GM04504 (cell line): Measurements from ENCODE around the gene ICA1.
"Not testable (repeated sequence)": the region's sequence is repeated elsewhere in the genome, so short reads cannot be mapped to it uniquely, and the experiment has no call there.

Experiments
- DNase-seq: peaks from one replicate; pipeline ENCODE4 v3.0.0-alpha.2; 2012; ENCODE audit warnings: low read depth

Gene ICA1

DNA sequence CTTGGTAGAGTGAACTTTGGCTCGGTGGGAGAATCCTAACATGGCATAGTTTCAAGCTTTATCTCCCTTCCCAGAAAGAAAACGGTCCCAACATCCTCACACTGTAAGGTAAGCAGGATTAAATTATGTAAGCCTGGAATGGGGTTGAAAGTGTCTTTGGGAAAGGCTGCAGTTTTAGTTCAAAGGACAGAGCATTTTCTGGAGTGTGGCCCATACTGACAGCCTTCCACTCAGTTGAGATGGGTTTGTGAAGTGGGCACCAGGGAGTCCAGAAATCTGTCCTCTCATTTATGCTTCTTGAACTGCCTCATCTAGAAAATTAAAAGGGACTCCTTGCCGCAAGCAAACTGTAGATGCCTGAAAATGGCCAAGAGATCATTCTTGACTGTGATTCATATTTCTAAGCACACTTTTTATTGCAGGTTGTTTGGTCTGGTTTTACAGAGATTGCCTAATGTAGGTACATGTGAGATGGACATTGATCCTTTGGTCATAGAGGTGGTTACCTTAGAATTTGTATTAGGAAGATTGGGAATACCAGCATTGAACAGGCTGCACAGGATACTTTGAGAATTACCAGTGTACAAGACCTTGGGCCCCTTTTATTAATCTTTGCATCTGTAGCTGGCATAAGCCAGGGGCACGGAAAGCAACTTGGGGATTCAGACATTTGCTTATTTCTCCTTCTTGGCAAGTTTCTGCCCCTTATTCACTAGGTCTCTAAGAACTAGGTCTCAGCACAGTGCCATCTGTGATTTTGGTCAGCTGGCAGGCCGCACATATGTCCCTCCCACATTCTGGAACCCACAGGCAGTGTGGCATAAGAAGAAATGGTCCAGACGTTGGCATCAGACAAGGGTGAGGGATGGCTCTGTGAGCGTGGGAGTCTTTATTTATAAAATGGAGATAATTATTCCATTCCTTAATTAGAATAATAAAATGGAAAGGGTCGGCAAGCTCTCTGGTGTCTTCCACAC is 167.5 kb downstream of the ICA1 start:
- no peak for DNase-seq

DNA sequence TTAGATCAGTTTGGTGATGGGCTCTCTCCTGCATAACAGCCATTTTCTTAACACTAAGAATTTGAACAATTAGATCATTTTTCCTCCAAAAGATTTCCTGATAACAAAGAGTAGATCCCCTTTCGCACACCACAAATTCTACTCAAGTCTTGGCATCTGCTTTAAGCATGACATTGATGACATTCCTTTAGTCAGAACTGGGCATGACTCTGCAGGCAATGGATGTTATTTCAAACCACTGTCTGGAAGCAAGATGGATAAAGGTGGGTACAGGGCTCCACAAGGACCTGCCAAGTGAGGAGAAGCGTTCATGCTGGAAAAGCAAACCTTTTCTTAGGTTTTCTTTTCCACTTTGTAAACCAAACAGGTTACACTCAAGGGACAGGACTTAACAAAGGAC is 169.8 kb downstream of the ICA1 start:
- DNase-seq: no peak

DNA sequence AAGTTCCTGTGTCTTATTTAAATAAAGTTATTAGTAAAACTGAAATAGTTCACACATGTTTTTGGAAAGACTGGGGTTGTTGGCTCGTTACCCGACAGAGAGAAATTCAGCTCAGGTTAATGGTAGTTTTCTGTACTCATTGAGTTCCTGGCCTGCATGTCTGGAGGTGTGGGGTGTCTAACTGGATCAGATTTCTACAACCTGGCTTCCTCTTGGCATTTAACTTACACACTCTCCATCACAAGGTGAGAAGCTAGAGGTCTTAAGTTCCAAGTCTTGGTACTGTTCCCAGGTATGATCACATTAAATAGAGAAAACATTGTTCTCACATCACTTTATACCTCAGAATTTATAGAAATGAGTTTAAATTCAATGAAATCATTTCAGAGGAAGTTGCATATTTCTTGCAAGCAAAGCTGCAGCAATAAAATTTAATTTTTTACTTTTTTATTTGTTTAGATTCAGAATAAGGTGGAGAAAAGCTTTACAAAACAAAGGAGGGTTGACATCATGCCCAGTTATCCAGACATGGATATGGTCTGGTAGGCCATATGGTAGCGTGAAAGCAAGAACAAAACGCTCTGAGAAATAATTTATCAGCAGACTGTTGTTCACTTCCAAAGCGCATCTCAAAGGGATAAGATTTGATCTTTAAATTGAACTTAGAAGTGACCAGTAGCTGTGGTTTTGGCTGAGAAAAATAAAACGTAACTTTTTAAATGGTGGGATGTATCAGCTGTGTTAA is 172.8 kb downstream of the ICA1 start:
- no peak for DNase-seq

DNA sequence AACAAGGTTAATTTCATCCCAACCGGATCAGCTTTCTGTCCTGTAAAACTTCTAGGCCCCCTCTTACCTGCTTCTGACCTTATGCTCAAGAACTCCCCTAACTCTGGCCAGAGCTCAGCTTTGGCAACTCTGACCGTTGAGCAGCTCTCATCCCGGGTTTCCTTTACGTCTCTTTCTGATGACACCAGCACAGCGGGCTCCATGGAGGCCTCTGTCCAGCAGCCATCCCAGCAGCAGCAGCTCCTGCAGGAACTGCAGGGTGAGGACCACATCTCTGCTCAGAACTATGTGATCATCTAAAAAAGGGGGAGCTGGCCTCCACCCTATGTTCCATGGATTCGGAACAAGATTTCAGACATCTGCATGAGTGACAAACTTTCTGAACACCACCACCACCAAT is 175.7 kb downstream of the ICA1 start:
- DNase-seq: no peak

DNA sequence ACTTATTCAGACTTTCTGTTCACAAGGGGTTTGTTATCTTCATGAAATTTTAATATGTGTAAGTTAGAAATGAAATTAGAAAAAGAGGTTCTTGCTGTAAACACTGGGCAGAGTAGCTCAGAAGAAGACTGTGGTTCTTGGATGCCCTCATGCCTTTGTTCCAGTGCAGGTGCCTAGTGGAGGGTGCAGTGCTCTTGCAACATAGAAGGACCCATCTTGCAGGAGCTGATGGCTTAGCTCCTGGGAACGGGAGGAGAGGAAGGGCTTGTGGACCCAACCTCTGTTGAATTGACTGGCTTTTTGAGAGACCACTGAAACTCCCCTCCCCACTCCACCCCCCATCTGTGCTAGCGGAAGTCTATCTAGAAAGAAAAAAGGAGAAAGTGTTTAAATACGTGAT is 176.5 kb downstream of the ICA1 start:
- no peak for DNase-seq

DNA sequence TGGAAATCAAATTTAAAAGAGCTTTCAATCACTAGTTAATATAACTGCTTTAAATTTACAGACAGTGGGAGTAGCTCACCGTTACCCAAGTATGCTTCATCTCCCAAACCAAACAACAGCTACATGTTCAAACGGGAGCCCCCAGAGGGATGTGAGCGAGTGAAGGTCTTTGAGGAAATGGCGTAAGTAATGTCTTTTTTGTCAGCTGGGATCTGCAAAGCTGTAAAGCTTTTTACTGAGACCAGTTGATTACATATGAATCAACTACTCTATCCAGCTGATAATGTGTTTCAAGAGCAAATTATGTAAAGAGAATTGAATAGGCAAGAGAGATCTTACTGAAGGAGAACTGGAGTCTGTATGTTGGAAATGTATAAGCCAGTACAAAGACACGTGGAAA is 177.1 kb downstream of the ICA1 start:
- no peak for DNase-seq

DNA sequence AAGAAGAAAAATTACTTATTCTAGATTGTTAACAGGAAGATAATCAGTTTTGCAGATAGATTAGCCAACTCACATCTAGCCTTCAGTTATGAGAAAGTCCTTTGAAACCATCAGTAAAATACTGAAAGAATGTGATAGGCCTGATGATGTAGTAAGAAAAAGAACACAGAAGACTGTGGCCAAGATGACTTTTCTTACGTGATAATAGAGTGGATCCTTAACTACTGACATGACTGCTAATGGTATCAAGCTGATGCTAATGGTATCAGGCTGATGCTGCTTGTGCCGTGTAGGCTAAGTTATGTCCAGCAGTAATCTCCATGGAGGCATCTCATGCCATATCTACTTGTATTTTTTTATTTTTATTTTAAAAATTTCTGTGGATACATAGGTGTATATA is 179.2 kb downstream of the ICA1 start:
- no peak for DNase-seq

DNA sequence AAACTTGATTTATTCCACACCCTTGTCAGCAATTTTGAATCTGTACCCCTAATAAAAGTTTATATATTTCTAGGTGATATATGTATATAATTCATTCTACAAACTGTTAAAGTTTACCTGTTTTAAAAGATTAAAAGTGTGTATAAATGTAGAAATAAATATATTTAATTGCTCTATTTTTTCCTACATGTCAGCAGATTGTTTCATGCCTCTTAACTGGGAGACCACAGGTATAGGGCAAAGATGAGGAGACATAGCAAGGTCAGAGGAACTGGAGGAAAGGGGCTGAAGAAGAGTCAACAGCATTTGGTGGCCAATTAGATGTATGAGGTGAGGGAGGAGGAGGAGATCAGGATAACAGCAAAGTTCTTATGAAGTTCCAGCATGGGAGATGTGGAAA is 183.5 kb downstream of the ICA1 start:
- no peak for DNase-seq

DNA sequence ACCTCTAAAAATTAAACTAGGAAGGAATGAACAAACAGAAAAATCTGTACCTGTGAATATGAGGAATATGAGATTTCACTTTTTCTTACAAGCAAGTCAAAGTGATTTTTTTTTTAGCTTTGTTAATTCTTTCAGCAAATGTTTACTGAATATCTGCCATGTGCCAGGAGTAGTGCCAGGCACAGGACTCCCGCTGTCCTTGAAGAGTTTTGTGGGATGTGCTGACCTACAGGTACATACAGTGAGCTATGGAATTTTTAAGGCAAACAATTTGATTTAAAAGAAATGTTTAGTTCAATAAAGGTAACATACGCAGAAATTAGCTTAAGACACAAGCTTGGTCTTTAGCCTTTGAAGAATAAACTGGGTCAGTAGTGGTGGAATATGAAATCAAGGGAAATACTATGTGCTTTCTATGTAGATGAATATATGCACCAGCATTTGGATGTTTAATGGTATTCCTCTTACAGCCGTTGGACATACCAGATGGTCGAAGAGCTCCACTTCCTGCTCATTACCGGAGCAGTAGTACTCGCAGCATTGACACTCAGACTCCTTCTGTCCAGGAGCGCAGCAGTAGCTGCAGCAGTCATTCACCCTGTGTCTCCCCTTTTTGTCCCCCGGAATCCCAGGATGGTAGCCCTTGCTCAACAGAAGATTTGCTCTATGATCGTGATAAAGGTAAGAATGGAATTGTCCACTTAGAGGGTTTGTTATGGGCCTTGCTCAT is 191.4 kb downstream of the ICA1 start:
- DNase-seq: no peak

DNA sequence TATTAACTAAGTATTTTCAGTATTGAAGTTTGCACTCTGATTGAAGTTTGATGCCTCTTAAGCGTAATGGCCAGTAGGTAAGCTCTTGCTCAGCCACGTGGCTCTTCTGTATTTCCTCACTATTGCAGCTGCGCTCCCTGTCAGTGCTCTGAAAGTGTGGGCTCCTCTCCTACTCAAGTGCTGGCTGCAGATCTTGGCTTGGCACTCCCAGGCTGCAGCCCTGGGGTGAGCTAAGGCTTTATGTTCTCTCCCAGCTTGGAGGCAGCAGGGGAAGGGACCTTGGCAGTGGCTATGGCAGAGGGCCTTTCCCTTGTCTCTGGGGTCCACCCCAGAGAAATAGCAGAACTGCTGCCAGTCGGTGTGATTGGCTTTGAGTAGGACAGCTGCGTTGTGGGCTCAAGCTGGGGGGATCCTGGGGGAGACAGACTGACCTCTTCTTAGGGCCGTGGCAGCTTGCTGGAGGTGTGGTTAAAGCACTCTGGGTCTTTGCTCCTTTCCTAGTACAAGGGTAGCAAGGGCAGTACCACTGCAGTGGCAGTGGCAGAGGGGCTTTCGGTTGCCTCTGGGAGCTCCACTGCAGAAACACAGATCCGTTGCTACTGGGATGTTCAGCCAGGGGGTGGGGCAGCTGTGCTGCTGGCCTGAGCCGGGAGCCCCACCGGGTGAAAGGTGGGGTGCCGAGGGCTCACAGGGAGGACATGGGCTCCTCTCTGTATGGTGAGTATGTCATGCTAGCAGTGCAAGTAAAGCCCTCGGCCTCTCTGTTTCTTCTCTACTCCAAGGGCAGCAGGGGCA is 192.9 kb downstream of the ICA1 start:
- no peak for DNase-seq

DNA sequence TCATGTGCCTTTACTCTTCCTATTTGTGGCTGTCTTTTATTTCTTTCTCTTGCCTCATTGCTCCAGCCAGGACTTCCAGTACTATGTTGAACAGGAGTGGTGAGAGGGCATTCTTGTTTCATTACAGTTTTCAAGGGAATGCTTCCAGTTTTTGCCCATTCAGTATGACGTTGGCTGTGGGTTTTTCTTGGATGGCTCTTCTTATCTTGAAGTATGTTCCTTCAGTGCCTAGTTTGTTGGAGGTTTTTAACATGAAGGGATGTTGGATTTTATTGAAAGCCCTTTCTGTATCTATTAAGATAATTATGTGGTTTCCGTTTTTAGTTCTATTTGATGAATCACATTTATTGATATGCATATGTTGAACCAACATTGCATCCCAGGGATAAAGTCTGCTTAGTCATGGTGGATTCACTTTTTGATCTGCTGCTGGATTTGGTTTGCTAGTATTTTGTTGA is 196.6 kb downstream of the ICA1 start:
- DNase-seq: peak; percentile 36

DNA sequence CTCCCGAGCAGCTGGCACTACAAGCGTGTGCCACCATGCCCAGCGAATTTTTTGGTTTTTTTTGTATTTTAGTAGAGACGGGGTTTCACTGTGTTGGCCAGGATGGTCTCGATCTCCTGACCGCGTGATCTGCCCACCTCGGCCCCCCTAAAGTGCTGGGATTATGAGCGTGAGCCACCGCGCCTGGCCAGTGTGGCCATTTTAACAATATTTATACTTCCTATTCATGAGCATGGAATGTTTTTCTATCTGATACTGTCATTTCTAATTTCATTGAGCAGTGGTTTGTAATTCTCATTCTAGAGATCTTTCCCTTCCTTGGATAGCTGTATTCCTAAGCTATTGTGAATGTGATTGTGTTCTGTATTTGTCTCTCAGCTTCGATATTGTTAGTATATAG is 197.1 kb downstream of the ICA1 start:
- DNase-seq: no peak

DNA sequence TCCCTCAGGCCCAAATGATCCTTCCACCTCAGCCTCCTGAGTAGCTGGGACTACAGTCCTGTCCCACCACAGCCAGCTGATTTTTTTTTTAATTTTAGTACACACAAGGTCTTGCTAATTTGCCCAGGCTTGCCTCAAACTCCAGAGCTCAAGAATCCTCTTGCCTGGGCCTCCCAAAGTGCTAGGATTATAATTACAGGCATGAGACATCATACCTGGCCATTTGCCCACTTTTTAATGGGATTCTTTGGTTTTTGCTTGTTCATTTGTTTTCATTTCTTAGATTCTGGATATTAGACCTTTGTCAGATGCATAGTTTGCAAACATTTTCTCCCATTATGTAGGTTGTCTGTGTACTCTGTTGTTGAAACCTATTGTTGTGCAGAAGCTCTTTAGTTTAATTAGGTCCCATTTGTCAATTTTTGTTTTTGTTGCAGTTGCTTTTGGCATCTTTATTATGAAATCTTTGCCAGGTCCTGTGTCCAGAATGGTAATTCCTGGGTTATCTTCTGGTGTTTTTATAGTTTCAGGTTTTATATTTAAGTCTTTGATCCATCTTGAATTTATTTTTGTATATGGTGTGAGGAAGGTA is 198.2 kb downstream of the ICA1 start:
- DNase-seq: no peak

DNA sequence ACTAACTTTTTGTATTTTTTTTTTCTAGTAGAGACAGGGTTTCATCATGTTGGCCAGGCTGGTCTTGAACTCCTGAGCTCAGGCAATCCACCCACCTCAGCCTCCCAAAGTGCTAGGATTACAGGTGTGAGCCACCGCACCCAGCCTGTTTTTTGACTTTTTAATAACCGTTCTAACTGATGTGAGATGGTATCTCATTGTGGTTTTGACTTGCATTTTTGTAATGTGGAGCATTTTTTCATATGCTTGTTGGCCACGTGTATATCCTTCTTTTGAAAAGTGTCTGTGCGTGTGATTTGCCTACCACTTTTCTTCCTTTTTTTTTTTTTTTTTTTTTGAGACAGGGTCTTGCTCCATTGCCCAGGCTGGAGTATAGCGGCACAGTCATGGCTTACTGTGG is 198.7 kb downstream of the ICA1 start:
- DNase-seq: not testable (repeated sequence)
